HL-60 (cell line): ENCODE results near the gene RENBP.
A peak's percentile ranks its signal among the peaks of the same experiment; 100 is the strongest.

ENCODE experiments used
- GABPA ChIP-seq: IDR thresholded peaks from 2 replicates; pipeline ENCODE4 v1.6.1; 2012; ENCODE audit warnings: low read depth
- POLR2AphosphoS5 ChIP-seq: IDR thresholded peaks from 2 replicates; pipeline ENCODE4 v1.6.1; 2012; ENCODE audit warnings: low read depth
- SPI1 ChIP-seq: IDR thresholded peaks from 2 replicates; pipeline ENCODE4 v1.6.1; 2012; ENCODE audit warnings: low read depth, mild to moderate bottlenecking, borderline replicate concordance
- TF ChIP-seq, protein P1 (sequence below): IDR thresholded peaks from one replicate; pipeline ENCODE4 v1.5.1; 2011; ENCODE audit warnings: low read length, control low read depth, inconsistent platforms; ENCODE audit not compliant: insufficient read depth
- TF ChIP-seq, protein P2 (sequence below): IDR thresholded peaks from 2 replicates; pipeline ENCODE4 v1.6.1; 2012; ENCODE audit warnings: low read depth; ENCODE audit not compliant: insufficient replicate concordance

DNA sequence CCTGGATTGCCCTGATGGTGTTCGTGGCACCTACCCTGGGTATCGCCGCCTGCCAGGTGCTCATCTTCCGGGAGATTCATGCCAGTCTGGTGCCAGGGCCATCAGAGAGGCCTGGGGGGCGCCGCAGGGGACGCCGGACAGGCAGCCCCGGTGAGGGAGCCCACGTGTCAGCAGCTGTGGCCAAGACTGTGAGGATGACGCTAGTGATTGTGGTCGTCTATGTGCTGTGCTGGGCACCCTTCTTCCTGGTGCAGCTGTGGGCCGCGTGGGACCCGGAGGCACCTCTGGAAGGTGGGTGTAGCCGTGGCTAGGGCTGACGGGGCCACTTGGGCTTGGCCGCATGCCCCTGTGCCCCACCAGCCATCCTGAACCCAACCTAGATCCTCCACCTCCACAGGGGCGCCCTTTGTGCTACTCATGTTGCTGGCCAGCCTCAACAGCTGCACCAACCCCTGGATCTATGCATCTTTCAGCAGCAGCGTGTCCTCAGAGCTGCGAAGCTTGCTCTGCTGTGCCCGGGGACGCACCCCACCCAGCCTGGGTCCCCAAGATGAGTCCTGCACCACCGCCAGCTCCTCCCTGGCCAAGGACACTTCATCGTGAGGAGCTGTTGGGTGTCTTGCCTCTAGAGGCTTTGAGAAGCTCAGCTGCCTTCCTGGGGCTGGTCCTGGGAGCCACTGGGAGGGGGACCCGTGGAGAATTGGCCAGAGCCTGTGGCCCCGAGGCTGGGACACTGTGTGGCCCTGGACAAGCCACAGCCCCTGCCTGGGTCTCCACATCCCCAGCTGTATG, 38.1 kb downstream of the RENBP start:
- TF ChIP-seq, protein P1, sequence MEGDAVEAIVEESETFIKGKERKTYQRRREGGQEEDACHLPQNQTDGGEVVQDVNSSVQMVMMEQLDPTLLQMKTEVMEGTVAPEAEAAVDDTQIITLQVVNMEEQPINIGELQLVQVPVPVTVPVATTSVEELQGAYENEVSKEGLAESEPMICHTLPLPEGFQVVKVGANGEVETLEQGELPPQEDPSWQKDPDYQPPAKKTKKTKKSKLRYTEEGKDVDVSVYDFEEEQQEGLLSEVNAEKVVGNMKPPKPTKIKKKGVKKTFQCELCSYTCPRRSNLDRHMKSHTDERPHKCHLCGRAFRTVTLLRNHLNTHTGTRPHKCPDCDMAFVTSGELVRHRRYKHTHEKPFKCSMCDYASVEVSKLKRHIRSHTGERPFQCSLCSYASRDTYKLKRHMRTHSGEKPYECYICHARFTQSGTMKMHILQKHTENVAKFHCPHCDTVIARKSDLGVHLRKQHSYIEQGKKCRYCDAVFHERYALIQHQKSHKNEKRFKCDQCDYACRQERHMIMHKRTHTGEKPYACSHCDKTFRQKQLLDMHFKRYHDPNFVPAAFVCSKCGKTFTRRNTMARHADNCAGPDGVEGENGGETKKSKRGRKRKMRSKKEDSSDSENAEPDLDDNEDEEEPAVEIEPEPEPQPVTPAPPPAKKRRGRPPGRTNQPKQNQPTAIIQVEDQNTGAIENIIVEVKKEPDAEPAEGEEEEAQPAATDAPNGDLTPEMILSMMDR: no peak
- TF ChIP-seq SPI1: no peak
- TF ChIP-seq, protein P2, sequence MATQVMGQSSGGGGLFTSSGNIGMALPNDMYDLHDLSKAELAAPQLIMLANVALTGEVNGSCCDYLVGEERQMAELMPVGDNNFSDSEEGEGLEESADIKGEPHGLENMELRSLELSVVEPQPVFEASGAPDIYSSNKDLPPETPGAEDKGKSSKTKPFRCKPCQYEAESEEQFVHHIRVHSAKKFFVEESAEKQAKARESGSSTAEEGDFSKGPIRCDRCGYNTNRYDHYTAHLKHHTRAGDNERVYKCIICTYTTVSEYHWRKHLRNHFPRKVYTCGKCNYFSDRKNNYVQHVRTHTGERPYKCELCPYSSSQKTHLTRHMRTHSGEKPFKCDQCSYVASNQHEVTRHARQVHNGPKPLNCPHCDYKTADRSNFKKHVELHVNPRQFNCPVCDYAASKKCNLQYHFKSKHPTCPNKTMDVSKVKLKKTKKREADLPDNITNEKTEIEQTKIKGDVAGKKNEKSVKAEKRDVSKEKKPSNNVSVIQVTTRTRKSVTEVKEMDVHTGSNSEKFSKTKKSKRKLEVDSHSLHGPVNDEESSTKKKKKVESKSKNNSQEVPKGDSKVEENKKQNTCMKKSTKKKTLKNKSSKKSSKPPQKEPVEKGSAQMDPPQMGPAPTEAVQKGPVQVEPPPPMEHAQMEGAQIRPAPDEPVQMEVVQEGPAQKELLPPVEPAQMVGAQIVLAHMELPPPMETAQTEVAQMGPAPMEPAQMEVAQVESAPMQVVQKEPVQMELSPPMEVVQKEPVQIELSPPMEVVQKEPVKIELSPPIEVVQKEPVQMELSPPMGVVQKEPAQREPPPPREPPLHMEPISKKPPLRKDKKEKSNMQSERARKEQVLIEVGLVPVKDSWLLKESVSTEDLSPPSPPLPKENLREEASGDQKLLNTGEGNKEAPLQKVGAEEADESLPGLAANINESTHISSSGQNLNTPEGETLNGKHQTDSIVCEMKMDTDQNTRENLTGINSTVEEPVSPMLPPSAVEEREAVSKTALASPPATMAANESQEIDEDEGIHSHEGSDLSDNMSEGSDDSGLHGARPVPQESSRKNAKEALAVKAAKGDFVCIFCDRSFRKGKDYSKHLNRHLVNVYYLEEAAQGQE: no peak
- peak; percentile 43 for TF ChIP-seq POLR2AphosphoS5
- no peak for TF ChIP-seq GABPA
